Stimulated activated CD4-positive, alpha-beta T cell treated with anti-CD3 and anti-CD28 coated beads, TNF-alpha, amount 100 ng/mL, for 1 hour (primary cell): Measurements from ENCODE around the gene TACR1.
A peak's percentile ranks its signal among the peaks of the same experiment; 100 is the strongest.
"Not testable (repeated sequence)": the region's sequence is repeated elsewhere in the genome, so short reads cannot be mapped to it uniquely, and the experiment has no call there.

Experiments used
- DNase-seq, 3 donors: peaks; one replicate each; pipeline ENCODE4 v3.0.0-alpha.2; 2020; ENCODE audit warnings: low read depth in 3 of 3, low spot score in 1 of 3

The TACR1 gene

GRCh38 chr2:75199428-75200011 lies at the start of gene TACR1:
Gene TACR1, minus strand, starts transcription at chr2:75199520. Its CDS starts 586 bp downstream, at chr2:75198934.
- DNase-seq, result peak in 1 of 3 donors; percentile 26

- not testable (repeated sequence) for DNase-seq
These were observed 49.3 kb upstream of the TACR1 start for GRCh38 chr2:75248581-75248980.

- no peak for DNase-seq
These were observed 47.3 kb upstream of the TACR1 start for GRCh38 chr2:75246441-75247167.

GRCh38 chr2:75243219-75243618 lies 43.9 kb upstream of the TACR1 start:
- no peak for DNase-seq

GRCh38 chr2:75241696-75242095 lies 42.4 kb upstream of the TACR1 start:
- DNase-seq, result no peak

GRCh38 chr2:75238670-75239330 lies 39.5 kb upstream of the TACR1 start:
- DNase-seq, result no peak

- no peak for DNase-seq
These were observed 38.0 kb upstream of the TACR1 start for GRCh38 chr2:75237296-75237695.

- no peak for DNase-seq
These were observed 34.6 kb upstream of the TACR1 start for GRCh38 chr2:75233965-75234364.

- no peak for DNase-seq
These were observed 27.3 kb upstream of the TACR1 start for GRCh38 chr2:75226617-75227016.

GRCh38 chr2:75226099-75226498 lies 26.8 kb upstream of the TACR1 start:
- DNase-seq, result no peak

GRCh38 chr2:75224636-75225094 lies 25.3 kb upstream of the TACR1 start:
- no peak for DNase-seq

- DNase-seq, result no peak
These were observed 23.2 kb upstream of the TACR1 start for GRCh38 chr2:75222527-75222926.

GRCh38 chr2:75221862-75222261 lies 22.5 kb upstream of the TACR1 start:
- DNase-seq, result no peak

- DNase-seq, result not testable (repeated sequence)
These were observed 19.9 kb upstream of the TACR1 start for GRCh38 chr2:75219213-75219612.

- no peak for DNase-seq
These were observed 12.0 kb upstream of the TACR1 start for GRCh38 chr2:75211266-75211770.

- DNase-seq, result no peak
These were observed 11.1 kb upstream of the TACR1 start for GRCh38 chr2:75210409-75210808.

GRCh38 chr2:75208738-75209137 lies 9.4 kb upstream of the TACR1 start:
- DNase-seq, result no peak

- DNase-seq, result no peak
These were observed 5.5 kb upstream of the TACR1 start for GRCh38 chr2:75204833-75205232.

- no peak for DNase-seq
These were observed 3.0 kb upstream of the TACR1 start for GRCh38 chr2:75202359-75202758.

GRCh38 chr2:75200140-75201096 lies 1.1 kb upstream of the TACR1 start:
- DNase-seq, result no peak
